Large intestine (tissue), 3 donors: ENCODE measurements around the gene SLX4IP. TPM values are rescaled to one million over a fixed set of nuclear protein-coding genes. Genes with fewer than 3 reads are reported as not detected.

Source experiments
- DNase-seq, 2 donors: peaks; one replicate each; pipeline versions ENCODE4 v3.0.0 to v3.0.0-alpha.2; 2013
- H3K27ac ChIP-seq: one replicate; pipeline ENCODE4 v1.5.1; 2013; ENCODE audit warnings: low read length
- H3K27me3 ChIP-seq: 2 replicates; pipeline ENCODE4 v1.6.1; 2013; ENCODE audit warnings: low read length; ENCODE audit not compliant: control insufficient read depth, insufficient read depth
- H3K36me3 ChIP-seq: 2 replicates; pipeline ENCODE4 v1.6.1; 2013; ENCODE audit warnings: low read length; ENCODE audit not compliant: control insufficient read depth, insufficient read depth
- H3K4me1 ChIP-seq: one replicate; pipeline ENCODE4 v1.6.1; 2013; ENCODE audit warnings: low read length; ENCODE audit not compliant: control insufficient read depth, insufficient read depth
- H3K4me3 ChIP-seq: one replicate; pipeline ENCODE4 v1.5.1; 2013; ENCODE audit warnings: low read length
- H3K9me3 ChIP-seq: one replicate; pipeline ENCODE4 v1.6.1; 2013; ENCODE audit warnings: mild to moderate bottlenecking, low read depth, low read length, moderate library complexity; ENCODE audit not compliant: control insufficient read depth
- whole genome bisulfite sequencing: methylation state at CpG from one replicate; pipeline ENCODE4 v1.1.5; 2013; ENCODE audit warnings: low lambda C conversion rate; ENCODE audit not compliant: insufficient coverage; 5-methylcytosine and 5-hydroxymethylcytosine counted together
- polyA plus RNA-seq: library from polyadenylated mRNA; unstranded; fragments of 120-200 nt; gene quantifications from one replicate; pipeline ENCODE4 v1.2.1, GENCODE V29; 2013

Gene SLX4IP
- polyA plus RNA-seq, 1 donor, result 7.2 TPM

DNA sequence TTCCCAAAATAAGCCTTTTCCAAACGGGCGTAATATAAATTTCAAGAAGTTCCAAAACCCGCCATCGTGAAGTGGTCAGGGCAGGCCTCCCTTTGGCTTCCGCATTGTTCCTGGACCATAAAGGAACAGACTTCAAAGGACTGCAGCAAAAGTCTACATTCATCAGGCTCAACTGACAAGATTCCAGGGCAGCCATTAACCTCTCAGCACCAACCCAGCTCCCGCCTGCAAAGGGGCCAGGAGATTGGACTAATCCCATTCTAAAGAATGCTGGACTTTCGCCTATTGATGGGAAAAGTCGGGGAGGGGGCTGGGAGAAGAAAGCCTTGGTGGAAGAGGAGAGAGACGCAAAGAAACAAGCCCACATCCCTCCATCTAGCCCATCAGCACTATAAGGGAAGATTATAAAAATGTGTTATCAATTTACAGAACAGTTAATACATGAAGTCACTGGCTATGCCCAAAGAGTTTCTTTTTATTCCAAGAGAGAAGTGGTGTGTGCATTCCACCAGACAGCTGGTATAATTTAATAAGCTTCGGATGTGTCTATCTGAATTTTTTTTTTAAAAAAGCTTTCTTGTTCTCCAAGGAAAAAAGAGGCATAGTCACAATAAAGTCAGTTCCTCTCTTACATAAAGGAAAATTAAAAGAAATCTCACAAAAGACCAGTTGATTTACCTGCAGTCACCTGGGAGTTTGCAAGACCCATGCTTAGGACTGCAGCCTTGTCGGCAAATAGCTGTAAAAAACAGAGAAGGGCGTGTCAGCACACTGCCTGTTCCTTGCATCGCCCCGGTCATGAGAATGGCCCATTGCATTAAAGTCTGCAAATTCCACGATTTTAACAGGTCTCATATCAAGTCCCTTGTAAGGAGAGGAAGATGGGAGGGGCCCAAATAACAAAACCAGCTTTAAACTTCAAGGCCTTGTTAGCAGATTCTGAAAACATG lies 220.9 kb downstream of the SLX4IP start:
- Histone ChIP-seq H3K27me3 (no peaks in the 10 kb centered on the region), H3K4me1 (peaks cover 10% of the 10 kb centered on the region), H3K9me3 (no peaks in the 10 kb centered on the region), H3K27ac (no peak overlapping the region), H3K36me3 (peaks cover 89% of the 10 kb centered on the region), H3K4me3 (no peak overlapping the region)
- WGBS, result 100% methylated on average over 1 of the region's 15 CpGs
- no peak for DNase-seq

DNA sequence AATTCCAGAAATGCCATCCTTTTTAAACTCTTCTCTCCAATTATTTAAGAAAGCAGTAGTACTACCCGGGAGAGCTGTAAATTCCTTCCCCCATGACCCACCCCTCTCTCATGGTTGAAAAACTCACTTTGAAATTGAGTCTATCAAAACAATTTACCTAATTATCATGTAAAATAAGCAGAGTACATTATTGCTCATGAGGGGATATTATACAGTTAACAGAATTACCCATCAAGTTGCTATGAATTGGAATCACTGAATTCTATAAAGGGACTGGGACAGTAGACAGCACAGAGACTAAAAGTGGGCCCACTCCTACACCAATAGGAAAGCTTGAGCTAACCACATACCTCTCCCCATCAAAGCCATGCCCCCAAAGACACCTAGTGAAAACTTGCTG lies 222.3 kb downstream of the SLX4IP start:
- Histone ChIP-seq H3K9me3 (no peaks in the 10 kb centered on the region), H3K27ac (no peak overlapping the region), H3K4me3 (no peak overlapping the region), H3K27me3 (no peaks in the 10 kb centered on the region), H3K4me1 (peaks cover 13% of the 10 kb centered on the region), H3K36me3 (peaks cover 89% of the 10 kb centered on the region)
- DNase-seq, result no peak
- 86% methylated on average over 1 of the region's 1 CpG for WGBS

DNA sequence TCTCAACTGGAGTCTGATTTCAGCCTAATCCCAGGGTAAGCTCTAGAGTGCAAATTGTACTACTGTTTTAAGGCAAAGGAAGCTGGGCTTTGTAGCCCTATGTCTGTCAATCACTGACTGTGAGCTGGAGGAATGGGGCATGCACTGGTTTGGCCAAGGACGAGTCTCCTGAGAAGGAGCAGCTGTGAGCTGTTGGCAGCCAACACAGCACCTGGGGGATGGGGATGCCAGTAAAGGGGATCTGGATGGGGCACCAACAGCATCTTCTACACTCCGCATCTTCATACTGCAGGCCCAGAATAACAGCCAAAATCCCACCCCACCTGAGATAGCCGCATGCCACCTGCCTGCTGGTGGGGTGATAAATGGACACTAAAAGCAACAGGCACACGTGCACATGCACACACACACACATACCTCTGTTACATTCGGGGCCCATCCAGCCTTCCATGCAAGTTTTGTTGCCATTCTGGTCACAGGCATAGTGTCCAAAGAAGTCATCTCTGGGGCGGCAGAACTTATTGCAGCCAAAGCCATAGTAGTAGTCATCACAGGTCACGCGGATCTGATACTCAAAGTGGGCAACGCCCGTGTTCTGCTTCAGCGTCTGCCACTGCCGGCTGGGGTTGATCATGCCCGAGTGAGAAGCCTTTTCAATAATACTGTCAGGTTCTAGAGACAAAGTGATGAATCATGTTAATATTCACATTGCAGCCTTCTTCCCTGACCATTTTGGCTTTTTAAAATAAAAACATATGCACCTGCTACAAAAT lies 223.1 kb downstream of the SLX4IP start:
- Histone ChIP-seq H3K27ac (no peak overlapping the region), H3K4me1 (peaks cover 21% of the 10 kb centered on the region), H3K4me3 (no peak overlapping the region), H3K9me3 (no peaks in the 10 kb centered on the region), H3K27me3 (no peaks in the 10 kb centered on the region), H3K36me3 (peaks cover 89% of the 10 kb centered on the region)
- no CpG with 5 or more reads among the region's 13 CpGs for WGBS
- DNase-seq, result no peak

DNA sequence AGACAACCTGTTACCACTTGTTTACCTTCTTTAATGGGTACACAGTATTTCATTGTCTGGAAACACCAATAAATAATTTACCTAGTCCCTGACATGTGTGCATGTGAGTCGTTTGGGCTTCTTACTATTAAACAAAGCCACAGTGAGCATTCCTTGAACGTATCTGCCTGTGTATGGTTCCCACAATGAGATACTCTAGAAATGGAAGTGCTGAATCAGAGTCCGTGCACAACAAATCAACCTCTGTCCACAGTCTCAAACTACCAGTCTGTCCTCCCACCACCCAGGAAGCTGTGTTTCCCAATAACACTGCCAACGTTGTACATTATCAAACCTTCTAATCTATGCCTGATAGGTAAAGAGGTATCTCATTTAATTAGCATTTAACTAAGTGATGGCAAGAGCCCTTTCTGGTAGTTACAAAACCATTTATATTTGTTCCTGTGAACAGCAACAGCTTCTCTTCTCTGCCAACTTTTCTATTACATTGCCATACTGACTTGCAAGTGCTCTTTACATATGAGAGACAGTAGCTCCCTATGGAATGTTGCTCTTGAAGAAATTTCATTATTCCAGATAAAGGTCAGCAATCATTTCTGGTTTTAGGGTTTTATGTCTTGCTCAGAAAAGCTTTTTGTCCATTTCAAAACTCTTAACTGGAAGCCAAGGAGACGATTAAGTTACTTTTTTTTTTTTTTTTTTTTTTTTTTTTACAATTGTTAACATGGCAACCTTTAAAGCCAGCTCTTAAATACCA lies 223.9 kb downstream of the SLX4IP start:
- no peak overlapping the region for H3K4me3 ChIP-seq
- H3K4me1 ChIP-seq, result peaks cover 23% of the 10 kb centered on the region
- no peak for DNase-seq
- WGBS, result no CpG with 5 or more reads among the region's 5 CpGs
- H3K36me3 ChIP-seq, result peaks cover 87% of the 10 kb centered on the region
- H3K27ac ChIP-seq, result no peak overlapping the region
- no peaks in the 10 kb centered on the region for H3K9me3 ChIP-seq
- H3K27me3 ChIP-seq, result no peaks in the 10 kb centered on the region

DNA sequence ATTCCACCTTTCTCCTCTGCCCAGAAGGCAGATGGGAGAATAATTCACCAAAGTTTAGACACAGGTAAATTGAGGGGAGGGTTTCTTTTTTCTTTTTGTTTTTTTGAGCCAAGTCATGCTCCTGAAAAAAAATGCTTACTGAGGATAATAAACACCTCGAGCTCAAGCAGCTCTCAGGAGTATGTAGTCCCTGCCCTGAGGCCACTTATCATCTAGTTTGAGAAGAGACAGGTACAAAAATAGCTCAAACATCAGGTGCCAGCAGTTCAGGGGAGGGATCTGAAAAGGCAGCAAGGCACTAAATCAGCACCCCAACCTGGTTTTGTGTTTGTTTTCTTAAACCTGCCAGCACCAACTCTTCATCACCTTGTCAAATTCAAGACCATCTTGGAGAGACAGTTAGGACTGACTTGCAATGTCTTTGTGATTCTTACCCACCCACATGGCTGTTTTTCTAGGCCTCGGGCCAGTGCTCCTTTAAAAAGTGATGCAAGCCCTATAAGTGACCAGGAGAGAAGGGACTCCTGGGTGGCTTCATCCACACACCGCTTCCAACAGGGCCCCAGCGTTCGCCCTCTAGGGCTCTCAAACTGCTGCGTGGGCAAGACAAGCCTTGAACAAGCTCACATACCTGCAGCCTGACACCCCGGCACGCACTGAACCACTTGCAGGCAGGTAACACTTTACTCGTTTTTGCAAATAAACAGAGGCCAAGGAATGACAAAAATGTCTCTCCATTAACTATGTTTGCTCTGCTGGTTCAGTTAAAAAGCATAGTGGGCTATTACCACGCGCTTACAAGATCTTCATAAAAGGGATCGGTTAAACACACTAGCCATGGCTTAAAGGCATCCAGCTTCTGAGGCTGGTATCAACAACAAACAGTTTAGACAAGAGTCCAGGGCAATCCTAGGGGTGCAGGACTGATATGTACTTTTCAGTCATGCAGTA lies 224.8 kb downstream of the SLX4IP start:
- DNase-seq, result no peak
- Histone ChIP-seq H3K36me3 (peaks cover 80% of the 10 kb centered on the region), H3K27ac (no peak overlapping the region), H3K9me3 (no peaks in the 10 kb centered on the region), H3K27me3 (no peaks in the 10 kb centered on the region), H3K4me3 (no peak overlapping the region), H3K4me1 (peaks cover 23% of the 10 kb centered on the region)
- no CpG with 5 or more reads among the region's 12 CpGs for WGBS

DNA sequence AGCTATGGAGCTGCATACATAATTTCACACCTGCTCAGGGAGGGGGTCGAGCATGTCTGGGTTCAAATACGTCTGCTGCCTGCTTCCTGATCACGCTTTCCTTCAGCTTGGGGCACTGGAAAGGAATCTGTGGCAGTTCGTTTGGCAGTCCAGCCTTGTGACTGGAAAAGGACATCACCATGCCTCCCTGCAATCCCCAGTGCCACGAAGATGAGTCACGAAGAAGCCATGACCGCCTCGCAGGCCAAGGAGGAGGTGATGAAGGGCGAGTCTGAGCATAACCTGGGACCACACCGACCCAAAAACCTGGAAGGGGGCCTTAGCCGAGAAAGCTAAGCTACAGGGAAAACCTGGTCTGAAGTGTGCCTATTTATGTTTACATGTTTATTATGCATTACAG lies 225.6 kb downstream of the SLX4IP start:
- no peaks in the 10 kb centered on the region for H3K9me3 ChIP-seq
- no peak overlapping the region for H3K4me3 ChIP-seq
- DNase-seq, result no peak
- peaks cover 76% of the 10 kb centered on the region for H3K36me3 ChIP-seq
- H3K4me1 ChIP-seq, result peaks cover 25% of the 10 kb centered on the region
- no peaks in the 10 kb centered on the region for H3K27me3 ChIP-seq
- 90% methylated on average over 2 of the region's 11 CpGs for WGBS
- no peak overlapping the region for H3K27ac ChIP-seq

DNA sequence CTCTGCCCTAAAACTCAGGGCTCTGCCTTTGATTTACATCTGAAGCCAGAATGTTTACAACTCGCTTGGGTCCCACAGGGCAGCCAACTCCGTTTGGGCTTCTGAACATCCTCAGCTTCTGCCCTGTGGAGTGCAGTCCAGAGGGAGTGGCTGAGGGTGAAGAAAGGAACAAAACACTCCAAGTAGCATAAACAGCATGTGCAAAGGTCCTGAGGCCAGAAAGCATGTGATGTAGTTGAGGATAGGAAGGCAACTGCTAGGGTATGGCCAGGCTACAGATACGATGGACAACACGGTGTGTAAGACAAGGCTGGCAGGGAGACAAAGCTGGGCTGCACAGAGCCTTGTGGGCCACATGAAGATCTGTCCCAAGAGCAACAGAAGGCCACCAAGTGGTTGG lies 226.2 kb downstream of the SLX4IP start:
- no peak for DNase-seq
- H3K4me3 ChIP-seq, result no peak overlapping the region
- peaks cover 31% of the 10 kb centered on the region for H3K4me1 ChIP-seq
- peaks cover 74% of the 10 kb centered on the region for H3K36me3 ChIP-seq
- H3K27ac ChIP-seq, result no peak overlapping the region
- H3K9me3 ChIP-seq, result no peaks in the 10 kb centered on the region
- WGBS, result no CpG with 5 or more reads among the region's 4 CpGs
- H3K27me3 ChIP-seq, result no peaks in the 10 kb centered on the region

DNA sequence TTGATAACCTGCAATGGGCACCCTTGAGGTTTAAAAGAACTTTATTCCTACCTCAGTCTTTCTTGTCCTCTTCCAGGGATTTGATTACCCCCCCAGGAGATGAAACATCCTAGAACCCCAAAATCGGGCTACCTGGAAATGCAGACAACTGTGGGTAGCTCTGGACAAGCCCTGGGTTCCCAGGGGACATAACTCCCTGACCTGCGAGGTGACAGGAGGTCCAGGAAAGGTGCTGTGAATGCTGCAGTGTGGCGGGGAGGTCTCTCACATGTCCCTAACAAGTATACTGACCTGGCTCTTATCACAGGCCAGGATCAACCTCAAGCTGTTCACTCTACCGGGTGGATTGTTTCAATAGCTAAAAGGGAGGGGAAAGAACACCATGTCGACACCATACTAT lies 227.0 kb downstream of the SLX4IP start:
- Histone ChIP-seq H3K4me3 (no peak overlapping the region), H3K36me3 (peaks cover 72% of the 10 kb centered on the region), H3K27ac (no peak overlapping the region), H3K4me1 (peaks cover 36% of the 10 kb centered on the region), H3K9me3 (no peaks in the 10 kb centered on the region), H3K27me3 (no peaks in the 10 kb centered on the region)
- WGBS, result no CpG with 5 or more reads among the region's 5 CpGs
- no peak for DNase-seq

DNA sequence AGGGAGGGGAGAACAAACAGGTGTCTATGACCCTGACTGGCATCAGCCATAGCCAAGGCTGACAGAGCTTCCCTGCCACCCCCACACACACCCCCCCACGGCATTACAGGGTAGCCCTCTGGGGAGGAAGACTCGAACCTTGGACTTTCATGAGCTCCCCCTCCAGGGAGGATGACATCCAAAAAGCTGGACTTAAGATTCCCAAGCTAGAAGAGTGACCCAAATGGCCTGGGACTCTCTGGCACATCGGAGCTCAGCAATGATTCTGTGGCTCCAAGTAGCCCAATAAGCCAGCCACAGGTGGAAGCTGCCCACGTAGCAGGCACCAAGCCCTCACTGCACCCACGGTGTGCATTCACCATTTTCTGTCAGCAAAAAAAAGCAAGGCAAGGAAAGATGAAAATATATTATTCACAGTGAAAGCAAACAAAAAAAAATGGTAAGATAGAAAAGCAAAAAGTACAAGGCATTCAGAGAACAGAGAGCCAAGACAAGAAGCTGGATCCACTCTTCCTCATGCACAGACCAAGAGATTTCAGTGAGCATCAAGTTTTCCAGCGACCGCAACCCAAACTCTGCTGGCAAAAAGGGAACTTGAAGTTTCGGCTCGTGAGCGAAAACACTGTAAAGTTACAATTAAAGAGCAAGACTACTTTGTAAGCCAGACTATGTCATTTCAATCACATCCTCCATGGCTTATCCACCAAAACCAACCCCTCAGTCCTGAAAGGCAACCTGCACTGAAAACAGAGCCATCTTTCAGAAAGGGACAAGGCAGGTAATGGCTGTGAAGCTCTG lies 227.8 kb downstream of the SLX4IP start:
- H3K9me3 ChIP-seq, result no peaks in the 10 kb centered on the region
- DNase-seq, result no peak
- H3K4me3 ChIP-seq, result no peak overlapping the region
- H3K27ac ChIP-seq, result peak overlapping the region; percentile 24
- peaks cover 73% of the 10 kb centered on the region for H3K36me3 ChIP-seq
- peaks cover 36% of the 10 kb centered on the region for H3K4me1 ChIP-seq
- WGBS, result 100% methylated on average over 2 of the region's 10 CpGs
- no peaks in the 10 kb centered on the region for H3K27me3 ChIP-seq
